CD14-positive monocyte (primary cell): Measurements from ENCODE around the gene EXD3. TPM values are rescaled to one million over a fixed set of nuclear protein-coding genes. Genes with fewer than 3 reads are reported as not detected.

Experiments used
- DNase-seq, 3 donors: peaks; one replicate each; pipeline ENCODE4 v3.0.0-alpha.2; 2011 to 2022
- H2AFZ ChIP-seq: 2 replicates; pipeline ENCODE4 v1.6.0; 2012; ENCODE audit warnings: mild to moderate bottlenecking, low read depth, low read length, inconsistent platforms; ENCODE audit not compliant: insufficient read depth, poor library complexity, severe bottlenecking
- H3K27ac ChIP-seq, 2 donors: 1 replicate in 1 of 2; 2 replicates in 1 of 2; pipeline ENCODE4 v1.5.1; 2012 to 2013; ENCODE audit warnings: low read length in 2 of 2, control low read depth in 1 of 2, inconsistent platforms in 1 of 2, low read depth in 1 of 2, mild to moderate bottlenecking in 1 of 2
- H3K27me3 ChIP-seq, 2 donors: one replicate each; pipeline versions ENCODE4 v1.6.0 to v1.6.1; 2011 to 2013; ENCODE audit warnings: low read length in 2 of 2; ENCODE audit not compliant: control insufficient read depth in 2 of 2, insufficient read depth in 2 of 2
- H3K36me3 ChIP-seq, 2 donors: replicated peaks in 1 of 2; 1 replicate in 1 of 2; 2 replicates in 1 of 2; pipeline versions ENCODE4 v1.5.1 to v1.6.1; 2012 to 2013; ENCODE audit warnings: low read length in 2 of 2, control low read depth in 1 of 2, inconsistent platforms in 1 of 2, mild to moderate bottlenecking in 1 of 2; ENCODE audit not compliant: insufficient read depth in 2 of 2, control insufficient read depth in 1 of 2
- H3K4me1 ChIP-seq, 2 donors: 1 replicate in 1 of 2; 2 replicates in 1 of 2; pipeline versions ENCODE4 v1.5.1 to v1.6.1; 2012 to 2013; ENCODE audit warnings: low read length in 2 of 2, control low read depth in 1 of 2, inconsistent platforms in 1 of 2, mild to moderate bottlenecking in 1 of 2, moderate library complexity in 1 of 2; ENCODE audit not compliant: insufficient read depth in 2 of 2, control insufficient read depth in 1 of 2
- H3K4me2 ChIP-seq: replicated peaks from 2 replicates; pipeline ENCODE3; 2012; ENCODE audit warnings: low read length, moderate library complexity, mild to moderate bottlenecking; ENCODE audit not compliant: poor library complexity, severe bottlenecking; ENCODE audit errors: extremely low read depth
- H3K4me3 ChIP-seq, 3 experiments: fragments of 200-600 bp in 1 of 3; sonication (generic) in 1 of 3; replicated peaks in 1 of 3; 1 replicate in 2 of 3; 2 replicates in 1 of 3; pipeline ENCODE4 v1.5.1; 2011 to 2013; ENCODE audit warnings: low read length in 3 of 3, mild to moderate bottlenecking in 3 of 3, control low read depth in 2 of 3, low read depth in 2 of 3, inconsistent platforms in 1 of 3, moderate library complexity in 1 of 3
- H3K79me2 ChIP-seq: 2 replicates; pipeline ENCODE4 v1.6.0; 2012; ENCODE audit warnings: mild to moderate bottlenecking, control low read depth, inconsistent platforms, low read length, moderate library complexity; ENCODE audit not compliant: insufficient read depth
- H3K9ac ChIP-seq: 2 replicates; pipeline ENCODE4 v1.6.0; 2017; ENCODE audit warnings: low read length, mild to moderate bottlenecking; ENCODE audit not compliant: insufficient read depth, poor library complexity, severe bottlenecking
- H3K9me3 ChIP-seq, 2 donors: replicated peaks in 1 of 2; 1 replicate in 1 of 2; 2 replicates in 1 of 2; pipeline versions ENCODE4 v1.5.1 to v1.6.1; 2012 to 2013; ENCODE audit warnings: low read length in 2 of 2, control low read depth in 1 of 2; ENCODE audit not compliant: control insufficient read depth in 1 of 2, insufficient read depth in 1 of 2
- H4K20me1 ChIP-seq: 2 replicates; pipeline ENCODE4 v1.6.0; 2012; ENCODE audit warnings: mild to moderate bottlenecking, low read length, control low read depth, moderate library complexity; ENCODE audit not compliant: insufficient read depth
- H3K27ac Mint-ChIP-seq, 7 donors: one replicate each; pipeline ENCODE4 v1.8.0; 2020; ENCODE audit warnings: mild to moderate bottlenecking in 7 of 7, mixed read lengths in 7 of 7, moderate library complexity in 6 of 7, inconsistent platforms in 2 of 7
- H3K27me3 Mint-ChIP-seq, 3 donors: one replicate each; pipeline ENCODE4 v1.8.0; 2021 to 2022; ENCODE audit warnings: low read depth in 3 of 3, mild to moderate bottlenecking in 3 of 3, mixed read lengths in 3 of 3, moderate library complexity in 3 of 3, inconsistent platforms in 1 of 3
- H3K36me3 Mint-ChIP-seq, 2 donors: one replicate each; pipeline ENCODE4 v1.8.0; 2020; ENCODE audit warnings: mixed read lengths in 2 of 2, inconsistent platforms in 1 of 2, mild to moderate bottlenecking in 1 of 2
- H3K4me1 Mint-ChIP-seq: one replicate; pipeline ENCODE4 v1.8.0; 2020; ENCODE audit warnings: mild to moderate bottlenecking, mixed read lengths
- H3K4me3 Mint-ChIP-seq, 2 donors: one replicate each; pipeline ENCODE4 v1.8.0; 2020; ENCODE audit warnings: mild to moderate bottlenecking in 2 of 2, mixed read lengths in 2 of 2, moderate library complexity in 1 of 2
- H3K9me3 Mint-ChIP-seq, 7 donors: one replicate each; pipeline ENCODE4 v1.8.0; 2020 to 2022; ENCODE audit warnings: mixed read lengths in 7 of 7, mild to moderate bottlenecking in 6 of 7, moderate library complexity in 6 of 7, inconsistent platforms in 2 of 7
- CTCF ChIP-seq: fragments of 200-600 bp; IDR thresholded peaks from one replicate; pipeline ENCODE4 v1.8.0; 2022; ENCODE audit warnings: antibody characterized with exemption, mild to moderate bottlenecking
- WGBS: methylation state at CpG from one replicate; pipeline ENCODE4 v1.1.5; 2013; ENCODE audit warnings: missing lambda C conversion rate; ENCODE audit not compliant: insufficient coverage; 5-methylcytosine and 5-hydroxymethylcytosine counted together
- intact Hi-C, 2 donors: fragments of 100-400 bp; cut with micrococcal nuclease; formaldehyde crosslinking; loops; one replicate each; pipeline versions ENCODE4 v1.15.0 to v1.15.1; 2023
- polyA plus RNA-seq, 3 donors: library from polyadenylated mRNA; depleted of rRNA in 1 of 3; unstranded in 2 of 3; stranded (reverse) in 1 of 3; fragments of 300-500 nt in 2 of 3; fragments of >200 nt in 1 of 3; fragmentation: Illumina TruSeq in 2 of 3; gene quantifications; 1 replicate in 2 of 3; 2 replicates in 1 of 3; pipeline ENCODE4 v1.2.3, GENCODE V29; 2012 to 2021

EXD3 gene
- polyA plus RNA-seq, 3 donors: 2.0 to 10.8 (median 3.0) TPM

- Mint-ChIP-seq H3K4me3 (no peak overlapping the region), H3K27me3 (peaks cover 0 to 2% (median 0%) of the 10 kb centered on the region in 3 donors), H3K9me3 (peaks cover 16 to 36% (median 26%) of the 10 kb centered on the region in 7 donors), H3K4me1 (no peaks in the 10 kb centered on the region), H3K36me3 (no peaks in the 10 kb centered on the region), H3K27ac (no peak overlapping the region)
- Histone ChIP-seq H3K27me3 (no peaks in the 10 kb centered on the region), H3K4me3 (no peak overlapping the region), H3K27ac (no peak overlapping the region), H3K4me2 (no peak overlapping the region), H3K4me1 (no peaks in the 10 kb centered on the region), H3K9ac (no peak overlapping the region), H2AFZ (no peak overlapping the region), H4K20me1 (no peaks in the 10 kb centered on the region), H3K79me2 (no peaks in the 10 kb centered on the region), H3K36me3 (no peaks in the 10 kb centered on the region), H3K9me3 (peaks cover 6 to 48% of the 10 kb centered on the region in 2 donors)
- DNase-seq: no peak
- no peak for TF ChIP-seq CTCF
- intact Hi-C loops: no loop called here
- 97% methylated on average over 26 of the region's 27 CpGs for WGBS
These were observed 73.4 kb downstream of the EXD3 start for GRCh38 chr9:137349471-137350033.

GRCh38 chr9:137348769-137349470 is 74.0 kb downstream of the EXD3 start:
- Mint-ChIP-seq H3K27me3 (peaks cover 0 to 2% (median 0%) of the 10 kb centered on the region in 3 donors), H3K4me1 (no peaks in the 10 kb centered on the region), H3K9me3 (peaks cover 16 to 42% (median 28%) of the 10 kb centered on the region in 7 donors), H3K27ac (peak overlapping the region in 1 of 7 donors; percentile 66), H3K36me3 (no peaks in the 10 kb centered on the region), H3K4me3 (no peak overlapping the region)
- Histone ChIP-seq H3K27ac (no peak overlapping the region), H3K4me2 (no peak overlapping the region), H3K4me3 (no peak overlapping the region), H3K4me1 (no peaks in the 10 kb centered on the region), H3K79me2 (no peaks in the 10 kb centered on the region), H3K9me3 (peaks cover 6 to 51% of the 10 kb centered on the region in 2 donors), H3K9ac (no peak overlapping the region), H2AFZ (no peak overlapping the region), H3K27me3 (no peaks in the 10 kb centered on the region), H3K36me3 (no peaks in the 10 kb centered on the region), H4K20me1 (no peaks in the 10 kb centered on the region)
- intact Hi-C loops: no loop called here
- DNase-seq: no peak
- TF ChIP-seq CTCF: no peak
- 98% methylated on average over 30 of the region's 31 CpGs for WGBS
